H1 (cell line): ENCODE data around the gene CST9L. TPM values are rescaled to one million over a fixed set of nuclear protein-coding genes. Genes with fewer than 3 reads are reported as not detected.

ENCODE experiments used
- CTCF ChIA-PET: fragments of 300-600 bp; sonication (Branson Sonifier 250); formaldehyde crosslinking; loops from one replicate; lab custom pipeline; 2021; ENCODE audit not compliant: partially characterized antibody; lab: Charles Lee
- POLR2A ChIA-PET: fragments of 300-600 bp; sonication (Branson Sonifier 250); formaldehyde crosslinking; loops from one replicate; lab custom pipeline; 2021; ENCODE audit warnings: inconsistent platforms; ENCODE audit not compliant: partially characterized antibody; lab: Charles Lee
- DNase-seq, 2 experiments: peaks; one replicate each; pipeline versions ENCODE4 v3.0.0 to v3.0.0-alpha.2; 2010 to 2022; ENCODE audit warnings: low spot score in 2 of 2, low read depth in 1 of 2, mixed read lengths in 1 of 2
- FAIRE-seq: peaks from 2 replicates; lab custom pipeline; 2011; peaks lifted over from hg19 to GRCh38; lab: Jason Lieb, UNC
- H2AFZ ChIP-seq: 2 replicates; pipeline ENCODE4 v1.8.1; 2012; ENCODE audit warnings: low read length, inconsistent platforms
- H2AK5ac ChIP-seq: 2 replicates; pipeline ENCODE4 v1.6.1; 2013; ENCODE audit warnings: low read depth, low read length
- H2BK120ac ChIP-seq: replicated peaks from 2 replicates; pipeline ENCODE3; 2013; ENCODE audit warnings: low read depth, low read length, inconsistent platforms
- H2BK12ac ChIP-seq: 2 replicates; pipeline ENCODE4 v1.6.1; 2013; ENCODE audit warnings: low read depth, low read length
- H2BK15ac ChIP-seq: 2 replicates; pipeline ENCODE4 v1.6.1; 2013; ENCODE audit warnings: low read length
- H2BK20ac ChIP-seq: 2 replicates; pipeline ENCODE4 v1.6.1; 2013; ENCODE audit warnings: low read length
- H2BK5ac ChIP-seq: 2 replicates; pipeline ENCODE4 v1.6.1; 2013; ENCODE audit warnings: low read depth, low read length
- H3K14ac ChIP-seq: 2 replicates; pipeline ENCODE4 v1.6.1; 2013; ENCODE audit warnings: inconsistent platforms; ENCODE audit not compliant: insufficient read length
- H3K18ac ChIP-seq: 2 replicates; pipeline ENCODE4 v1.6.1; 2013; ENCODE audit warnings: low read length; ENCODE audit errors: extremely low read depth
- H3K23ac ChIP-seq: 2 replicates; pipeline ENCODE4 v1.6.1; 2013; ENCODE audit warnings: inconsistent platforms; ENCODE audit not compliant: insufficient read length
- H3K23me2 ChIP-seq: 2 replicates; pipeline ENCODE4 v1.6.1; 2013; ENCODE audit warnings: low read depth, low read length
- H3K27ac ChIP-seq: 2 replicates; pipeline ENCODE4 v1.6.1; 2011; ENCODE audit warnings: low read depth, low read length, inconsistent platforms
- H3K27me3 ChIP-seq, 4 experiments: replicated peaks in 1 of 4; 1 replicate in 1 of 4; 2 replicates in 3 of 4; pipeline versions ENCODE4 v1.6.1 to v1.8.1; 2011 to 2013; ENCODE audit warnings: low read length in 3 of 4, mild to moderate bottlenecking in 3 of 4, inconsistent platforms in 2 of 4, mixed read lengths in 2 of 4, moderate library complexity in 1 of 4; ENCODE audit not compliant: control insufficient read depth in 3 of 4, insufficient read depth in 3 of 4; ENCODE audit errors: extremely low read depth in 1 of 4
- H3K36me3 ChIP-seq, 4 experiments: 2 replicates each; pipeline versions ENCODE4 v1.6.1 to v1.8.1; 2011 to 2013; ENCODE audit warnings: mild to moderate bottlenecking in 4 of 4, low read length in 3 of 4, moderate library complexity in 2 of 4, control low read depth in 1 of 4, inconsistent platforms in 1 of 4; ENCODE audit not compliant: insufficient read depth in 4 of 4, control insufficient read depth in 2 of 4
- H3K4ac ChIP-seq: replicated peaks from 2 replicates; pipeline ENCODE3; 2013; ENCODE audit warnings: low read length, low read depth, mixed read lengths, inconsistent platforms; ENCODE audit not compliant: insufficient read length
- H3K4me1 ChIP-seq, 4 experiments: replicated peaks in 1 of 4; 1 replicate in 1 of 4; 2 replicates in 3 of 4; pipeline versions ENCODE4 v1.6.1 to v1.8.1; 2011 to 2013; ENCODE audit warnings: low read length in 3 of 4, inconsistent platforms in 2 of 4, mixed read lengths in 1 of 4; ENCODE audit not compliant: insufficient read depth in 4 of 4, control insufficient read depth in 3 of 4
- H3K4me2 ChIP-seq, 2 experiments: 2 replicates each; pipeline versions ENCODE4 v1.6.1 to v1.8.1; 2011 to 2013; ENCODE audit warnings: low read depth in 2 of 2, low read length in 2 of 2, control low read depth in 1 of 2, inconsistent platforms in 1 of 2, mild to moderate bottlenecking in 1 of 2; ENCODE audit not compliant: insufficient read depth in 1 of 2
- H3K4me3 ChIP-seq, 4 experiments: fragments of 200-600, 300-600 bp in 1 of 4; sonication (generic), shearing (Covaris generic), sonication (Bioruptor Twin) in 1 of 4; 2 replicates each; pipeline versions ENCODE4 v1.5.1 to v1.8.1; 2011 to 2016; ENCODE audit warnings: low read length in 4 of 4, low read depth in 3 of 4, control low read depth in 2 of 4, inconsistent platforms in 2 of 4, mild to moderate bottlenecking in 2 of 4, mixed read lengths in 1 of 4, moderate library complexity in 1 of 4; ENCODE audit not compliant: insufficient read depth in 2 of 4; ENCODE audit errors: extremely low read depth in 1 of 4
- H3K56ac ChIP-seq: replicated peaks from 2 replicates; pipeline ENCODE3; 2013; ENCODE audit warnings: low read depth, mild to moderate bottlenecking, mixed read lengths, low read length, inconsistent platforms; ENCODE audit not compliant: insufficient read length
- H3K79me1 ChIP-seq: 2 replicates; pipeline ENCODE4 v1.6.1; 2013; ENCODE audit warnings: low read depth, low read length, control low read depth
- H3K79me2 ChIP-seq, 2 experiments: 2 replicates each; pipeline versions ENCODE4 v1.6.1 to v1.8.1; 2012 to 2013; ENCODE audit warnings: low read length in 2 of 2, mild to moderate bottlenecking in 2 of 2, inconsistent platforms in 1 of 2; ENCODE audit not compliant: insufficient read depth in 2 of 2, control insufficient read depth in 1 of 2
- H3K9ac ChIP-seq, 4 experiments: replicated peaks in 1 of 4; 1 replicate in 1 of 4; 2 replicates in 3 of 4; pipeline versions ENCODE4 v1.6.1 to v1.8.1; 2011 to 2013; ENCODE audit warnings: low read depth in 3 of 4, low read length in 3 of 4, control low read depth in 2 of 4, mild to moderate bottlenecking in 2 of 4, moderate library complexity in 2 of 4, inconsistent platforms in 1 of 4; ENCODE audit errors: extremely low read depth in 1 of 4
- H3K9me3 ChIP-seq, 2 experiments: 2 replicates each; pipeline versions ENCODE4 v1.6.1 to v1.8.1; 2012 to 2013; ENCODE audit warnings: mild to moderate bottlenecking in 2 of 2, moderate library complexity in 2 of 2, control low read depth in 1 of 2, inconsistent platforms in 1 of 2, low read depth in 1 of 2, low read length in 1 of 2, mixed read lengths in 1 of 2; ENCODE audit not compliant: insufficient read depth in 2 of 2
- H4K20me1 ChIP-seq, 2 experiments: replicated peaks in 1 of 2; 2 replicates each; pipeline versions ENCODE3 to v1.8.1; 2011 to 2013; ENCODE audit warnings: inconsistent platforms in 2 of 2, low read length in 2 of 2, mild to moderate bottlenecking in 1 of 2; ENCODE audit not compliant: insufficient read depth in 2 of 2, control insufficient read depth in 1 of 2
- H4K5ac ChIP-seq: 2 replicates; pipeline ENCODE4 v1.6.1; 2013; ENCODE audit warnings: low read length, low read depth, mixed read lengths, inconsistent platforms; ENCODE audit not compliant: insufficient read length
- H4K8ac ChIP-seq: 2 replicates; pipeline ENCODE4 v1.8.0; 2013; ENCODE audit warnings: mild to moderate bottlenecking, moderate library complexity, low read length, inconsistent platforms; ENCODE audit not compliant: insufficient read depth; ENCODE audit errors: extremely low read depth
- H4K91ac ChIP-seq: replicated peaks from 2 replicates; pipeline ENCODE3; 2013; ENCODE audit warnings: low read length, mixed read lengths, inconsistent platforms; ENCODE audit not compliant: insufficient read length
- BACH1 ChIP-seq: IDR thresholded peaks from 2 replicates; pipeline ENCODE4 v1.6.1; 2012; ENCODE audit warnings: low read length, improper control_type of control experiment
- CEBPB ChIP-seq: IDR thresholded peaks from 2 replicates; pipeline ENCODE4 v1.6.1; 2012; ENCODE audit warnings: low read depth, low read length
- E2F6 ChIP-seq: IDR thresholded peaks from 2 replicates; pipeline ENCODE4 v1.6.1; 2012; ENCODE audit warnings: inconsistent platforms
- EP300 ChIP-seq, 2 experiments: IDR thresholded peaks; 1 replicate in 1 of 2; 2 replicates in 1 of 2; pipeline ENCODE4 v1.6.1; 2011 to 2012; ENCODE audit warnings: low read depth in 2 of 2, low read length in 2 of 2, mild to moderate bottlenecking in 2 of 2, borderline replicate concordance in 1 of 2, inconsistent platforms in 1 of 2, moderate library complexity in 1 of 2
- EZH2 ChIP-seq: fragments of 200-600 bp; sonication (generic); IDR thresholded peaks from 2 replicates; pipeline ENCODE4 v1.7.1; 2012; ENCODE audit warnings: low read depth, mild to moderate bottlenecking, moderate library complexity, low read length, inconsistent platforms; ENCODE audit not compliant: severe bottlenecking
- JUND ChIP-seq: IDR thresholded peaks from 2 replicates; pipeline ENCODE4 v1.6.1; 2011; ENCODE audit warnings: mild to moderate bottlenecking, improper control_type of control experiment, low read length
- KDM1A ChIP-seq: fragments of 200-600, 300-600 bp; sonication (generic); IDR thresholded peaks from 2 replicates; pipeline ENCODE4 v1.7.1; 2016; ENCODE audit warnings: mild to moderate bottlenecking, low read length, borderline replicate concordance
- KDM4A ChIP-seq: IDR thresholded peaks from one replicate; pipeline ENCODE4 v1.7.1; 2012; ENCODE audit warnings: low read depth, mild to moderate bottlenecking, moderate library complexity, low read length, inconsistent platforms; ENCODE audit not compliant: severe bottlenecking
- NANOG ChIP-seq: IDR thresholded peaks from 2 replicates; pipeline ENCODE4 v1.6.1; 2011; ENCODE audit warnings: low read length, low read depth, mild to moderate bottlenecking, inconsistent platforms; ENCODE audit not compliant: insufficient read depth, poor library complexity, severe bottlenecking
- POLR2A ChIP-seq, 2 experiments: IDR thresholded peaks; 1 replicate in 1 of 2; 2 replicates in 1 of 2; pipeline ENCODE4 v1.6.1; 2011; ENCODE audit warnings: low read depth in 2 of 2, low read length in 2 of 2, mild to moderate bottlenecking in 2 of 2; ENCODE audit errors: control extremely low read depth in 1 of 2
- RXRA ChIP-seq: IDR thresholded peaks from 2 replicates; pipeline ENCODE4 v1.6.1; 2011; ENCODE audit warnings: low read depth, mild to moderate bottlenecking, low read length, moderate library complexity; ENCODE audit not compliant: insufficient read depth
- SP1 ChIP-seq: IDR thresholded peaks from 2 replicates; pipeline ENCODE4 v1.6.1; 2011; ENCODE audit warnings: low read depth, low read length
- SP2 ChIP-seq: IDR thresholded peaks from 2 replicates; pipeline ENCODE4 v1.6.1; 2012; ENCODE audit warnings: mild to moderate bottlenecking, low read length, inconsistent platforms
- SUZ12 ChIP-seq: fragments of 200-600 bp; sonication (generic); IDR thresholded peaks from 2 replicates; pipeline ENCODE4 v1.6.1; 2012; ENCODE audit warnings: mild to moderate bottlenecking, inconsistent platforms, low read length, moderate library complexity, mixed read lengths
- polyA plus RNA-seq, 7 experiments: library from polyadenylated mRNA; depleted of rRNA in 3 of 7; stranded (reverse) in 5 of 7; unstranded in 2 of 7; fragments of >200 nt in 5 of 7; fragments of 200-250 nt in 2 of 7; gene quantifications; 1 replicate in 5 of 7; 2 replicates in 1 of 7; 4 replicates in 1 of 7; pipeline versions ENCODE4 v1.2.1 to v1.2.3, GENCODE V29; 2011 to 2013; ENCODE audit warnings: missing spikeins in 2 of 7, mixed read lengths in 2 of 7
- total RNA-seq: library from RNA; stranded (reverse); fragmentation: NEBNext Ultra II Directional; extraction: Animal tissue kit (Norgen Biotek cat#: 25700); gene quantifications from 2 replicates; pipeline ENCODE4 v1.2.1, GENCODE V29; 2021

CST9L gene
- total and polyA plus RNA-seq, 2 of the 8 experiments (the other 6 are each of a cell fraction or from before 2014, with no cell fraction given) = not detected

GRCh38 chr20:23551786-23552185 is 16.5 kb downstream of the CST9L start:
- no peak overlapping the region for H2BK12ac ChIP-seq
- peak overlapping the region; percentile 19; the same call in 1 of the 2 replicates for H2BK15ac ChIP-seq
- H4K8ac ChIP-seq = no peak overlapping the region
- no peak overlapping the region for H3K4ac ChIP-seq
- H3K23me2 ChIP-seq = no peaks in the 10 kb centered on the region
- H3K9me3 ChIP-seq = no peaks in the 10 kb centered on the region
- H3K27me3 ChIP-seq = no peaks in the 10 kb centered on the region
- no peak overlapping the region for H4K5ac ChIP-seq
- FAIRE-seq (no peak), DNase-seq (no peak)
- H3K9ac ChIP-seq = no peak overlapping the region
- no peak overlapping the region for H3K4me2 ChIP-seq
- H4K91ac ChIP-seq = no peak overlapping the region
- no peak overlapping the region for H3K18ac ChIP-seq
- H3K56ac ChIP-seq = no peak overlapping the region
- ChIA-PET CTCF (interaction anchor here (0.9 to 3.1 kb wide), 3 partner anchors 29 to 109 kb away, joined by 3 to 9 read pairs (median 3); no protein-coding TSS in a partner anchor), POLR2A (no interaction called here)
- no peak overlapping the region for H2BK5ac ChIP-seq
- no peaks in the 10 kb centered on the region for H3K36me3 ChIP-seq
- H3K79me1 ChIP-seq = no peaks in the 10 kb centered on the region
- no peak overlapping the region for H3K23ac ChIP-seq
- no peak overlapping the region for H2BK120ac ChIP-seq
- H2BK20ac ChIP-seq = peak overlapping the region; percentile 3; the same call in 1 of the 2 replicates
- no peak overlapping the region for H3K27ac ChIP-seq
- no peaks in the 10 kb centered on the region for H3K4me1 ChIP-seq
- H2AK5ac ChIP-seq = no peak overlapping the region
- no peak overlapping the region for H2AFZ ChIP-seq
- no peak overlapping the region for H3K4me3 ChIP-seq
- H4K20me1 ChIP-seq = no peaks in the 10 kb centered on the region
- TF ChIP-seq KDM1A = no peak
- no peak for TF ChIP-seq RXRA
- no peak for TF ChIP-seq POLR2A (IDR thresholded peaks at IDR 0.05; ENCODE audit: control extremely low read depth in 1 of 2, low read depth in 2 of 2, low read length in 2 of 2)
- TF ChIP-seq KDM4A = no peak
- no peak for TF ChIP-seq EP300 (IDR thresholded peaks at IDR 0.05; ENCODE audit: borderline replicate concordance in 1 of 2, low read depth in 2 of 2, low read length in 2 of 2)
- TF ChIP-seq SUZ12 = no peak
- no peak for TF ChIP-seq BACH1
- no peak for TF ChIP-seq NANOG
- TF ChIP-seq E2F6 = no peak
- TF ChIP-seq SP1 = no peak
- no peak for TF ChIP-seq SP2
- no peak for TF ChIP-seq CEBPB
- TF ChIP-seq JUND = no peak
- no peak for TF ChIP-seq EZH2
- H3K14ac ChIP-seq = no peak overlapping the region
- no peaks in the 10 kb centered on the region for H3K79me2 ChIP-seq
